ENCODE measurements around the gene DNAJC16.
"Not testable (repeated sequence)": the region's sequence is repeated elsewhere in the genome, so short reads cannot be mapped to it uniquely, and the experiment has no call there.

The DNAJC16 gene

GRCh38 chr1:15526490-15527339, at the start of gene DNAJC16:
DNAJC16 (plus strand) TSS chr1:15526848; CDS start chr1:15529106, 2,258 bp downstream.
- peak; percentile 99 for DNase-seq (ENCODE audit: low spot score)

DNA sequence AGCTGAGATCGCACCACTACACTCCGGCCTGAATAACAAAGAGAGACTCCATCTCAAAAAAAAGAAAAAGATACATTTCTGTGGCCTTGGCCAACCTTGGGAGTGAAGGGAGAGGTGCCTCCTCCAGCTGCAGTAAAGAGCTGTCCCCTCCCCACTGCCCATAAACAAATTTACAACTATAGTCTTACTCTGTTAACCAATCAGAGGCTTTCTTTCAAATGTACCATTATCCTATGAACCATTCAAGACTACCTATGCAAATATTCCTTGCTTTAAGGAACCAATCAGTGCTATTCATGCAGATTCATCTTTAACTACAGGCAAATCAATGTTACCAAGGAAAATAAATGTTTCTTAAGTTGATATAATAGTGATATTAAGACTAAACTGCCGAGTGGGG, 49.7 kb upstream of the DNAJC16 start:
- DNase-seq (ENCODE audit: low spot score): no peak

DNA sequence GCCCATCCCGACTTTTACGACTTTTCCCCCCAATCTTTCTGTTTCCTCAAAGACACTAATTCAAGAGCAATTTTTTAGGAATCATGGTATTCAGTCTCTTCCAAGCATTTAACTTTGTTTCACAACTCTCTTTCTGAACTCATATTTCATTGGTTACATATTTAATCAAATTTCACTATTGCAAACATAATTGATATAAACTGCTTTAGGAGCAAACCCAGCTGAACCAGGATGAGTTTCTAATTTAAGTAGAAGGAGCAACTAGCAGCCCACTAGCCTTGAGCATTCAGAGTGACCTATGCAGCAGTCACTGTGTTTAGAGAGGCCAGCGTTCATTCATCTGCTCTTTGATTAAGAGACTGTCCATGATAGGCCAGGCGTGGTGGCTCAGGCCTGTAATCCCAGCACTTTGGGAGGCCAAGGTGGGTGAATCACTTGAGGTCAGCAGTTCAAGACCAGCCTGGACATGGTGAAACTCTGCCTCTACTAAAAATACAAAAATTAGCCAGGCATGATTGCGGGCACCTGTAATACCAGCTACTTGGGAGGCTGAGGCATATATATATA, 48.9 kb upstream of the DNAJC16 start:
- DNase-seq (ENCODE audit: low spot score): no peak

DNA sequence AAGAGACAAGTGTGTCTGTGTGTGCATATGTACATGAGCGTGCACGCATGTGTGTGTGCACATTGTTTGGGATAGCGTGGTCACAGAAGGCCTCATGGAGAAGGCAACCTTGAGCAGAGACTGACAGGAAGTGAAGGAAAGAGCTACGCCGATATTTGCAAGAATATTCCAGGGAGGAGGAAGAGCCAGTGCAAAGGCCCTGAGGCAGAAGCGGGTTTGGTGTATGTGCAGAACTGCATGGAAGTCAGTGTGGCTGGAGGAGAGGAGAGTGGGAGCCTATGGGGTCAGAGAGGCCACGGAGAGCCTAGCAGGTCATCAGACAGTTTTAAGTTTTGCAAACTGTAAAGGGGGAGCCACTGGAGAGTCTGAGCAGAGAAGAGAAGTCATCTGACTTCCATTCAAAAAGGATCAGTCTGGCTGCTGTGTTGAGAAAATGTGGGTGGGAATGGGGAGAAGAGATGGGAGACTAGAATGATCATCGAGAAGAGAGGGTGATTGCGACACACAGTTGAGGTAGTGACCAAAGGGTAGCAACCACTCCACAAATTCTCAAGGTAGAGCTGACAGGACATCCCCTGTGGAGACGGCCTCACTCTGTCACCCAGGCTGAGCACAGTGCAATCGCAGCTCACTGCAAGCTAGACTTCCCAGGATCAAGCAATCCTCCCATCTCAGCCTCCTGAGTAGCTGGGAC, 46.8 kb upstream of the DNAJC16 start:
- DNase-seq (ENCODE audit: low spot score): no peak

GRCh38 chr1:15482455-15482854, 44.2 kb upstream of the DNAJC16 start:
- not testable (repeated sequence) for DNase-seq (ENCODE audit: low spot score)

- not testable (repeated sequence) for DNase-seq (ENCODE audit: low spot score)
Measured at GRCh38 chr1:15482983-15483543, 43.6 kb upstream of the DNAJC16 start.

GRCh38 chr1:15483971-15484370, 42.7 kb upstream of the DNAJC16 start:
- no peak for DNase-seq (ENCODE audit: low spot score)

- not testable (repeated sequence) for DNase-seq (ENCODE audit: low spot score)
Measured at GRCh38 chr1:15484443-15484842, 42.2 kb upstream of the DNAJC16 start.

- DNase-seq (ENCODE audit: low spot score): no peak
Measured at GRCh38 chr1:15485636-15486035, 41.0 kb upstream of the DNAJC16 start.

DNA sequence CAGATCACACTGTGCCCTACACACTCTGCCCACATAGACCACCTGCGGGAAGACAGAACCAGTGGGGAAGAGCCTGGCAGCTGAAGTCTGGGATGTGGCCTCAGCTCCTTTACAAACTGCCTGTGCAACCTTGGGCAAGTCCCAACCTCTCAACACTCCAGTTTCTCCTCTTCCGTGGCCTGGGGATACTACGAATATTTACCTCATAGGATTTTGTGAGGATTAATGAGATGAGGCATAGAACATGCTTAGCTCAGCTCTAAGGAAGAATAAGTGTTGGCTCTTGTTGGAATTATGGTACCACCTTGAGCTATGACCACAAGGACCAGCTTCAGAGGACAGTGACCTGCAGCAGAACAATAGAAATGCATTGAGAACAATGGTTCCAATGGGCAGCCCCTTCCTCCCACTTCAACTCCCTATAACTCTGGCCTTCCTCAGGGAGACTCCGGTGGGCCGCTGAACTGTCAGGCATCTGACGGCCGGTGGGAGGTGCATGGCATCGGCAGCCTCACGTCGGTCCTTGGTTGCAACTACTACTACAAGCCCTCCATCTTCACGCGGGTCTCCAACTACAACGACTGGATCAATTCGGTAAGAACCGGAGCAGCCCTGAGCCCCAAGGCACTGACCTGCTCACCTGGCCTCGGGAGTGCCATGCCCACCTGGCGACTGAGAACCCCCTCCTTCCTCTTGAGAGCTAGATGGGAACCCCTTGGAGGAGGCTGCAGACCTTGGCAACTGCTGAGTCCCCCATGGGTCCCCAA, 39.6 kb upstream of the DNAJC16 start:
- DNase-seq (ENCODE audit: low spot score): not testable (repeated sequence)

DNA sequence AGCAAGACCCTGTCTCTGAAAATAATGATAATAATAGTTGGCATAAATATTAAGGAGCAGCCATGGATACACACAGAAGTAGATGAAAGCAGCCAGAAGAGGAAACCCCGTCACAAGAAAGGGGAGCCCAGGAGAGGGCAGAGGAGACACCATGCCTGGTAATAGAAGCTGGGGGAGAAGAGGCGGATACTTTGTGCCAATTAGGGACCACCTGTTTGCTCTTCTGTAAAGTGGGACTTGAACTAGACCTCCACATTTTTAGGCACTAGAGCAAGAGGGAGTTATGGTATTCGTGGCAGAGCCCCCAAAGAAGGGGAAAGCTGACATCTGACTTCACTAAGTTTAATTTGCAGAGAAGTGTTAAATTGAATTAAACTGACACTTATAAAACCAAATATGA, 38.3 kb upstream of the DNAJC16 start:
- no peak for DNase-seq (ENCODE audit: low spot score)

DNA sequence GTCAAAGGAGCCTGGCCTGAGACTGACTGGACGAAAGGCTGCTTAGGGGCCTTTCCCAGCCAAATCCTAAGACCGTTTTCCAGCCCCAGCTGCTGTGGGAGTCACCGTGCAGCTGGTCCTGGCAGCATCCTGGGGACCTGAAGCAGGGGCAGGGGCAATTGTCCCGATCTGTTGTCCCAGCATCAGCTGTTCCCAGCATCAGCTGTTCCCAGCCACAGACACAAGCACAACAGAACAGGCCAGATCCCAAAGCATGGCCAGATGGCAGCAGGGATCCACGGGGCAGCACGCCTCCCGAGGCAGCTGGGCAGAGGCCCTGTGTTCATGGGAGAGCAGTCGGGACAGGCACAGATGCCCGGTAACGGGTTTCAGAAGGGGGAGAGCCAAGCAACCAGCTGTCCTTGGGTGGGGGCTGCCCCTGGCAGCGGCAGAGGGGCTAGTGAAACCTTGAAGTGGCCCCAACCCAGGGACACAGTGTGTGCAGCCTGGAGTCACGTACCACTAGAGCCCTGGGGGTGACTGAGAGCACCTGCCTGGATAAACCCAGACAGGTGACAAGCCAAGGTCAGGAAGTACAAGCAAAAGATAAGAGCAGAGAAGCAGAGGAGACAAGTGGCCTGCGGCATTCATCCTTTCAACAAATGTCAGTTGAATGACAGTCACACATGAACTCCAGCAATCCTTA, 37.5 kb upstream of the DNAJC16 start:
- peak; percentile 22 for DNase-seq (ENCODE audit: low spot score)

DNA sequence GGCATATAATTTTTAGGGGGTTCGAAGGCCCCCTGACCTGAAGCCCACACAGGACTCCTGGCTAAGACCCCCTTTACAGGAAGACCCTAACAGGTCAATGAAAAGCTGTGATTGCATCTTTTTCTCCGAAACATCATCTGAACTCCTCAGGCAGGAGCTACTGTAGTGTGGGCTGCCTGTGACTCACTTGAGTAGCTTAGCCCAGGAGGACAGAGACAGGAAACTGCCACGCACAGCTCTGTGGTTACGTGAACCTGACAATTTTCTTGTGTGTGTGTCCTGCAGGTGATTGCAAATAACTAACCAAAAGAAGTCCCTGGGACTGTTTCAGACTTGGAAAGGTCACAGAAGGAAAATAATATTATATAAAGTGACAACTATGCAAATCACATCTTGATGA, 35.6 kb upstream of the DNAJC16 start:
- DNase-seq (ENCODE audit: low spot score): not testable (repeated sequence)

DNA sequence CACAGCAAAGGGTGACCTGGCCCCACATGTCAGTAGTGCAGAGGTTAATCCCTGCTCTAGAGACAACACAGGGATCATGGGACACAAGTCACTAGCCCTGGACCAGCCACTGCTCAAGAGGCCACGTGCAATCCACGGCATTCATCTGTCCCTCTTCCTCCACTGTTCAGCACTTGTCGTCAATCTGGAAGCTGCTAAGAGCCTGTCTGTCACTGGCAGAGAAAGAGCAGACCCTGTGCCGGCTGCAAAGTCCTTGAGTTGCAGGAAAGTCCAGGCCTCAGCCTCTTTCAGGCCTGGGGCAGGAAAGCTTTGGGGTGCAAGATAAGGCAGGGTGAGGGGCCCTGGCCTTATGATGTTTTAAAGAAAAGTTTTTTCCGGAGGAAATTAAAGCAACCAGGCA, 34.1 kb upstream of the DNAJC16 start:
- no peak for DNase-seq (ENCODE audit: low spot score)

DNA sequence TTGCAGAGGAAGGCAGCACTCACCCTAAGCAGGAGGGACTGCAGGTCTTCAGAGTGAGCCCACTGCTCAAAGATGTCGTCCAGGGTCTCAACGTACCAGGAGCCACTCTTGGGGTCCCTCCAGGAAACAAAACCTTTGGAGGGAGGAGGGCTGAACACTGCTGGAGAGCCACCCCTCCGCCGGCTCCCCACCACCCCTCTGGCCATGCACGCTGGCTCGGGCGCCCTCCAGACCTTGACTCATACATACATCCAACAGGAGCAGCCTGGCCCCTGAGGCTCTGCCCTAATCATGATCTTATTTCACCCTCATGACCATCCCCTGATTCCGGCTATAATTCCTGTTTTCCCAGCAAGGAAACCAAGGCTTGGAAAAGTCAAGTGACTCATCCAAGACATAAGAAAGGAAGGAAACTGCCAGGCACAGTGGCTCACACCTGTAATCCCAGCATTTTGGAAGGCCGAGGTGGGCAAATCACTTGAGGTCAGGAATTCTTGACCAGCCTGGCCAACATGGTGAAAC, 32.7 kb upstream of the DNAJC16 start:
- no peak for DNase-seq (ENCODE audit: low spot score)

GRCh38 chr1:15500184-15501178, 26.2 kb upstream of the DNAJC16 start:
- no peak for DNase-seq (ENCODE audit: low spot score)

GRCh38 chr1:15501208-15502032, 25.2 kb upstream of the DNAJC16 start:
- DNase-seq (ENCODE audit: low spot score): no peak

DNA sequence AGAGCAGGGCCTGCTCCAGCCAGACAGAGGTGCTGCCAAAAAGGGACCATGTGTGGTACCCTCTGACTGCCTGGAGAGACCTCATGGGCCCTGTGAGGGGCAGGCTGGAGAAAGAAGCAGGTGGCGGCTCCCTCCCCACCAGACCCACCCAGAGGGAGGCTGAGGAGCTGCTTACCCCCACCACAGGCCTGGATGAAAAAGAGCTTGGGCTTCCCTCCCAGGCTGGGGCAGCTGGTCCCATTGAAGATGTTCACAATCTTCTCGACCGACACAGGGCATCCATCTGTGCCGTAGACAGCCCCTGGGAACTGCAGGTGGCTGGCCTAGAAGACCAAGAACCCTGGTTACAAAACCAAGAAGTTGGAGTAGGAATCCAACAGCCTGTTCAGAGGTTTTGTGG, 22.2 kb upstream of the DNAJC16 start:
- no peak for DNase-seq (ENCODE audit: low spot score)

GRCh38 chr1:15506831-15507230, 19.8 kb upstream of the DNAJC16 start:
- no peak for DNase-seq (ENCODE audit: low spot score)

Data from putamen (tissue), 1 donor.